Lower leg skin (tissue), 3 donors: ENCODE data around the gene BCAT1.

Source experiments
- POLR2A ChIP-seq, 2 donors: fragments of 450-650 bp; IDR thresholded peaks; one replicate each; pipeline ENCODE4 v1.6.1; 2016 to 2017; ENCODE audit warnings: antibody characterized with exemption in 2 of 2, mild to moderate bottlenecking in 1 of 2, moderate library complexity in 1 of 2
- TF ChIP-seq, protein P1 (sequence below), 3 donors: fragments of 450-650 bp; IDR thresholded peaks; one replicate each; pipeline ENCODE4 v1.5.1; 2016; ENCODE audit warnings: antibody characterized with exemption in 3 of 3, mild to moderate bottlenecking in 3 of 3, moderate library complexity in 2 of 3

- TF ChIP-seq, protein P1, sequence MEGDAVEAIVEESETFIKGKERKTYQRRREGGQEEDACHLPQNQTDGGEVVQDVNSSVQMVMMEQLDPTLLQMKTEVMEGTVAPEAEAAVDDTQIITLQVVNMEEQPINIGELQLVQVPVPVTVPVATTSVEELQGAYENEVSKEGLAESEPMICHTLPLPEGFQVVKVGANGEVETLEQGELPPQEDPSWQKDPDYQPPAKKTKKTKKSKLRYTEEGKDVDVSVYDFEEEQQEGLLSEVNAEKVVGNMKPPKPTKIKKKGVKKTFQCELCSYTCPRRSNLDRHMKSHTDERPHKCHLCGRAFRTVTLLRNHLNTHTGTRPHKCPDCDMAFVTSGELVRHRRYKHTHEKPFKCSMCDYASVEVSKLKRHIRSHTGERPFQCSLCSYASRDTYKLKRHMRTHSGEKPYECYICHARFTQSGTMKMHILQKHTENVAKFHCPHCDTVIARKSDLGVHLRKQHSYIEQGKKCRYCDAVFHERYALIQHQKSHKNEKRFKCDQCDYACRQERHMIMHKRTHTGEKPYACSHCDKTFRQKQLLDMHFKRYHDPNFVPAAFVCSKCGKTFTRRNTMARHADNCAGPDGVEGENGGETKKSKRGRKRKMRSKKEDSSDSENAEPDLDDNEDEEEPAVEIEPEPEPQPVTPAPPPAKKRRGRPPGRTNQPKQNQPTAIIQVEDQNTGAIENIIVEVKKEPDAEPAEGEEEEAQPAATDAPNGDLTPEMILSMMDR (IDR thresholded peaks at IDR 0.05): no peak
- no peak for TF ChIP-seq POLR2A (IDR thresholded peaks at IDR 0.05)
Measured at GRCh38 chr12:24879644-24880043, 69.3 kb downstream of the BCAT1 start.
